Mucosa of gallbladder (tissue), 1 donor: ENCODE data around the gene SPCS3. TPM values are rescaled to one million over a fixed set of nuclear protein-coding genes. Genes with fewer than 3 reads are reported as not detected.
"Not testable (repeated sequence)": the region's sequence is repeated elsewhere in the genome, so short reads cannot be mapped to it uniquely, and the experiment has no call there.

ENCODE experiments used
- DNase-seq: peaks from one replicate; pipeline ENCODE4 v3.0.0-alpha.2; 2020; ENCODE audit warnings: low spot score
- total RNA-seq: library from RNA; stranded (reverse); gene quantifications from one replicate; pipeline ENCODE4 v1.2.1, GENCODE V29; 2021
- donor health status: DM: no; HTN: no; CAD: no.

The SPCS3 gene
- total RNA-seq, 1 donor from 2014 or later, result 151 TPM

DNA sequence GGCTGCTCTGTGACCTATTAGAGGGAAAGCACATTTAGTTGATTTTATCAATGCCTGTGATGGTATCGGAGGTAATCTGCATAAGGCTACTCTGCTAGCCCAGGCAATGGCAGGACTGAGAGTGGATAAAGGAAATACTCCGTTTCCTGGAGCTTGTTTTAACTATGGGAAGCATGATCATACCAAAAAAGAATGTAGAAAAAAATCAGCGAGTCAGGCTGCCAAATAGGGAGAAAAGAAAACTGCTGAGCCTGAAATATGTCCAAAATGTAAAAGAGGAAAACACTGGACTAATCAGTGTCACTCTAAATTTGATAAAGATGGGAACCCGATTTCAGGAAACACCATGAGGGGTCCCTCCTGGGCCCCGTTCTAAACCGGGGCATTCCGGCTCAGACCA, 25.6 kb downstream of the SPCS3 start:
- DNase-seq, result not testable (repeated sequence)

DNA sequence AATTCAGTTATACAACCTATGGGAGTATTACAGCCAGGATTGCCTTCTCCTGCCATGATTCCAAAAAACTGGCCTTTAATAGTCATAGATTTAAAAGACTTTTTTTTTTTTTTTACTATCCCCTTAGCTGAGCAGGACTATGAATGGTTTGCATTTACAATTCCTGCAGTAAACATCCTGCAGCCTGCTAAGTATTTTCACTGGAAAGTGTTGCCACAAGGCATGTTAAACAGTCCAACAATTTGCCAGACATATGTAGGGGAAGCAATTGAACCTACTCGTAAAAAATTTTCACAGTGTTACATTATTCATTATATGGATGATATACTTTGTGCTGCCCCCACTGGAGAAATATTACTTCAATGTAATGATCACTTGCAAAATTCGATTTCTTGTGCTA, 27.1 kb downstream of the SPCS3 start:
- not testable (repeated sequence) for DNase-seq

DNA sequence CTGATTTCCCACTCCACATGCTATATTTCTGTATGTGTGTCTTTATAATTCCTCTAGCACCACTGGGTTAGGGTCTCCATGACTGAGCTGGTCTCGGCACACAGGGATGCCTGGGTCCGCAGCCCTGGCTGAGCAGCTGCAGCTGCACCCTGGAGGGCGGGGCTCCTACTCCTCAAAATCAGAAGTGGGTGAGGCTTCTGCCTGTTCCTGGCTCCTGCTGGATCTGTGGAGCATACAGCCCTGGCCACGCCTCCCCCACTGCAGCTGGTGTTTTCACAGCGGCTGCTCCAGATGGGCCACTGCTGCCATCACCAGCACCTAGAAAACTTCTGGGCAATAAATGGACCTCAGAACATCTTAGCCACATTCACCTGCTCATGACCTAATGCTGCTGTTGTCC, 30.9 kb downstream of the SPCS3 start:
- no peak for DNase-seq

DNA sequence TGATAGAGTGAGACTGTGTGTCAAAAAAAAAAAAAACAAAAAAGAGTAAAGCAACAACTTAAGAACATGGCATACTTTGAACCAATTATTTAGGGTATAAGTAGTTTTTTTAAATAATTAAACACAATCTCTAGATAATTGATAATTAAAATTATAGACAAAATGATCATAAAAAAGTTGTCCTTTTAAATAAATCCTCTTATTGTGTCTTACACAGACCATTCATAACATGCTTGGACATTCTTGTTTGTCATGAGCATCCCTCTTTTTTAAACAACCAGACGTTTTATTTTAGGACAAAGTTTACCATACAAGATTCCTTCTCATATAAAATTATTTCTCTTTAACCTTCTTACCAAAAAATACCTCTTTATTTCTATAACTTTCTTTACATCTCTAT, 35.1 kb downstream of the SPCS3 start:
- no peak for DNase-seq

DNA sequence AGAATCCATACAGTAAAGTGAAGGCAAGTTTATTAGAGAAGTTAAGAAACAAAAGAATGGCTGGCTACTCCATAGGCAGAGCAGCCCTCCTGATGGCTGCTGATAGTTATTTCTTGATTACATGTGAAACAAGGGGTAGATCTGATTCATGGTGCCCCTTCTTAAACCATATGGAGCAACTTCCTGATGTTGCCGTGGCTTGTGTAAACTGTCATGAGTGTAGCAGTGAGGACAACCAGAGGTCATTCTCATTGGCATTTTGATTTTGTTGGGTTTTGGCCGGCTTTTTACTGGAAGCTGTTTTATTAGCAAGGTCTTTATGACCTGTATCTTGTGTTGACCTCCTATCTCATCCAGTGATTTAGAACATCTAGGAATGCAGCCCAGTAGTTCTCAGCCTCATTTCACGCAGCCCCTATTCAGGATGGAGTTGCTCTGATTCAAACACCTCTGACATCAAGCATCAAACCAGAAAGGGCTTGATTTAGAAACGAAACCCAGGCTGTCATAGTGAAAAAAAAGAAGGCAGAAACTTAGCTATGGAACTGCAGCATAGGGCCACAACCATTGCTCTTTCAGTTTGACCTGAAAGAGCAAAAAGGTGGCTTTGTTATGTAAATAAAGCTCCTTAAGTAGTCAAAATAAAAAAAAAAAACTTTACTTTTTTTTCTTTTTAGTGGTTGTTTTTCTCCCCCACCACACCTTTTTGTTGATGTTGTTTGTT, 37.8 kb downstream of the SPCS3 start:
- no peak for DNase-seq

DNA sequence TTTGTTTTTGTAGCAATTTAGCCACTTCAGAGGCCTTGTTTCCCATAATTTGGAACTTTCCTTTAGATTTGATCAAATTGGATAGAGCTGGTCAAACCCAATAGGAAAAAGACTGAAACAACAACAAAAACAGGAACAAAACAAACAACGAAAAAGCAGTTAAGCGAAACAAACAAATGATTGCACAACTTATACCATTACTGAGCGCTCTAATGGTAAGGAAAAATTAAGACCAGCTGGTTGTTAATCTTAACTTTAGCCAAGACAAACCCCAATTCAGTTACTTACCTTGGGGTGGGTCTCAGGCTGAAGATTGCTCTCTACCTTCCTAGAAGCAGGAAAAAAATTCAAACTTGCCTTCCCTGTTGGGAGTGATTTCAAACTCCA, 38.3 kb downstream of the SPCS3 start:
- DNase-seq, result no peak

DNA sequence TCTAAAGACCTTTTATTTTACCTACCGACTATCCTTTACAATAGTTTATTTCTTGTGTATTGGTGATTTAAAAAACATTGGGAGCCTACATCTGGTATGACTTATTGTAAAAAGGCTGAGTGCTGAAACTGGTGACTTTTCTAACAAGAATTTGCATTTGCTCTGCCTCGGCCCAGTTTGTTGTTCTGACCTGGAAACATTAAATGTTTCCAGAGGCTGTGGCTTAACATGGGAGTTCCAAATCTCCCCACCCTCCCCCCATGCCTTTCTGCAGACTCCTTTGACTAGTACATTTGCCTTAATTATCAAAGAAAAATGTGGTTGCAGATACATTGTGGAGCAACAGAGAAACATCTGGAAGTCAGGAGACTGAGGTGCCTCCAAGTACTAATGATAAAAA, 39.8 kb downstream of the SPCS3 start:
- DNase-seq, result no peak

DNA sequence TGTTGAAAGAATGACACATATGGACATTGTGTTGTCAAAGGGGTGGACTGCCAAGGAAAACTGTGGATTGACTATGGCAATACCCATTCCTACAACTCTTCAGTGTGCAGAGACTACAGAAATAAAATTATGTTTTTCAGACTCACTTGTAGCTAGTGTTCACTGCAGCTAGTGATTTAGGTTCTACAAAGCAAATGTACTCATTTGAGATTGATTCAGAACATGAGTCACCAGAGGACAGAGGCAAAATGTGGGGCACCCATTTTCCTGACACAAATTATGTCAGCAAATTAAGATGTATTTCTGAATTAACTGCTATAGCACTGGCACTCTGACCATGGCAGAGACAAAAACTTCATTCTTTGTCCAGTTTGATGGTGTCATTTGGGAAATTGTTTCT, 40.7 kb downstream of the SPCS3 start:
- no peak for DNase-seq

DNA sequence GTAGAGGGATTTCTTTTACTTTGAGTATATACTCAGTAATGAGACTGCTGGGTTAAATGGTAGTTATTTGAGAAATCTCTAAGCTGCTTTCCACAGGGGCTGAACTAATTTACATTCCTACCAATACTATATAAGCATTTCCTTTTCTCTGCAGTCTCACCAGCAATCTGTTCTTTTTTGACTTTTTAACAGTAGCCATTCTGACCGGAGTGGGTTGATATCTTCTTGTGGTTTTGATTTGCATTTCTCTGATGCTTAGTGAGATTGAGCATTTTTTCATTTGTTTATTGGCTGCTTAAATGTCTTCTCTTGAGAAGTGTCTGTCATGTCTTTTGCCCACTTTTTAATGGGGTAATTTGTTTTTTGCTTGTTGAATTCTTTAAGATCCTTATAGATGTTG, 43.3 kb downstream of the SPCS3 start:
- DNase-seq, result no peak

DNA sequence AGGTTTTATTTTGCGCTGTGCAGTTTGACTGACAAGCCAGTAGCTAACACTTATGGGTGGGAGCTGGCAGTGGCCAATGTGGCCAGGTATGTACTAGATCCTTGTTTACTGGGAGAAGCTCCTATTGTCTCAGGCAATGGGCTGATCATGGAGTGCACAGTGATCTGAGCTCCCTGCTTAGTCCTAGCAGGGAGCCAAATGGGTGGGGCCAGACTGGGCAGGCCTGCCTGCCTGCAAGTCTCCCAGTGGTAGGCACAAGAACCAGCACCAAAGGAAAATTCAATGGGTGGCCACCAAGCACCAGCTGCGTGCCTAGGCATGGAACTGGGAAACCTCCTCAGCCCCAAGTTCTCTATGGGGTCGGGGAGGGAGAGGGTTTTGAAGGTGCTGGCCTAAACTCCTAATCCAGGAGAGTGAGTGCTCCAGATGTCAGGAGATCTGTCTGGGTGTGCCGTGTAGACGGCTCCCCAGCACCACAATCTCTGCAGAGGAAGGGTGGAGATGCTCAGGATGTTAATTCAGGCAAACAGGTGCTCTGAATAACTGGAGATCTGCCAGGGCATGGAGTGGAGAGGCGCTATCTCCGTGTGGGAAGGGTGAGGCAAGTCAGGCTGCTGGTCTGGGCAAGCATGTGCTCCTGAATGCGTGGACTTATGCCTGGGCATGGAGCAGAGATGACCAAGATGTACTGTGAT, 48.2 kb downstream of the SPCS3 start:
- no peak for DNase-seq

DNA sequence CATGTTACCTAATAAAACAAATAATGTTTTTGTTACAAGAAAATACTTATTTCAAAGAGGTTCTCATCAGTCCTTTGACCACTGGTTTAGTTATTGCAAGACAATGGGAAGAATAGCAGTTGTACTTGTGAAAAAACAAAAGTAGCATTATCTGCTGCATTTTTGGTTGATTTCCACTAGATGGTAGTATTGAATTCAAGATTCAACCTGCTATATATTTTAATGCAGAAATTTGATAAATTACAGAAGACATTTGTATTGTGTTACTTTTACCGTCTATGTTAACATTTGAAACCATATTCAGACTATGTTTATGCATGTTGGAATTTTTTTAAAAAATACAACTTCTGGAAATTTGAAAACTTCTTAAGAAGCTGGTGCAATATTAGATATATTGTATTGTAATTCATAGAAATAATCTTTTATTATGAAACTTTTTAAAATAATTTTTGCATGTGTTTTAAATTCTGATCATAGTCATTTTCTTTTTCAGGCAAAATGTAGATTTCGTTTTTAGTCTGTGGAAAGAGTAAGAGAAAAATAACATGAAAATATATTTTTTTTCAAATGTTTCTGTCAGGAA, 56.4 kb downstream of the SPCS3 start:
- DNase-seq, result no peak

DNA sequence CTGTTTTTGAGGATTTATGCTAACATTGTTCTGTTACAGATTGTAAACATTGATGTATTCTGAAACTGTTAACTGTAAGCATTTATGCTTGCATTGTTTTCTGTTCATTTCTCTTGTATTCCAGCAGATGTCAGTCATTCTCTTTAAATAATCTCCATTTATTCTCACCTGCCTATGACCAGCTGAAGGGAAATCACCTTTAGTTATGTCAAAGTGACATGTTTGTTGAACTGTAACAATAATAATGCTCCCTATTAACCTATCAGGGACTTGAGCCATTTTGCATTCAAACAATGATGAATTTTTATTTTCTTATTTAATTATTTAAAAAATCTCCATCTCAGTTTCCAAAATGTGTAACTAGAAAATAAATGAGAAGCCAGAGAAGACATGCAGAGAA, 58.0 kb downstream of the SPCS3 start:
- no peak for DNase-seq

DNA sequence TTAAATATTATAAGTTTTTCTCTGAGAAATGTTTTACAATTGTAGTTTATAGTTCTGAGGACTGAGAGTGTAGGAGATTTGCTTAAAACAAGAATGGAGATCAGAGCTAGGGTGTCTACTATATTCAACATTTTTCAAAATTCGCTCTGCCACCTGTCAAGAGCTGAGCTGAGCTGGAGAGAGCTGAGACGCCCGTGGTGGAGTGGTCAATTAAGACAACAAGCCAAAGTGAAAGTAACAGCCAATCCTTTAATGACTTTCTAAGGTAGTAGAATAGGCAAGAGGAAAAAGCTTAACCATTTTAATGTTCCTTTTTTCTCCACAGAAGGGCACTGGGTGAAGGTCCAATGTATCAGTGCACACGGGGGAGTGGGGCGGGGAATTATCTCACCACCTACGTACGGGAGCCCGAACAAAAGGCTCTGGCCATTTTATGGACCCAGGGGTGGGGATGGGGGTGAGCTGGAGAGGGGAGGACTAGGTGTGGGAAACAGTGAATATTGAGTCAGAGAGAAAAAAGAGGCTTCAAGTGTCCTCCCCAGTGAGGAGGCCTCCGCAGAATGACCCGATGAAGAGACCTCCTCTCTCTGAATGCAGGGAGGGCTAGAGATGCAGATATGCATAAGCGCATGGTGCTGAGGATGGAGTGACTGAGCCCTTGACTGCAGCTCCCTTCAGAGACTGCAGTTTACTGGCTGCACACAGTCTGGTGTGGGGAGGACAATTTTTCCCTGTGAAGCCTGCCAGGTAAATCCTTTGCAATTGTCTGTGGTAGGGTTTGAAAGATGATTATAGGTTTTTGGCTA, 60.8 kb downstream of the SPCS3 start:
- no peak for DNase-seq

Other genes starting within 250 kb of the SPCS3 start
- 0.29 TPM for gene SPATA4, start 124.4 kb upstream of the SPCS3 start, total RNA-seq
- gene ASB5, start 50.7 kb upstream of the SPCS3 start, total RNA-seq, result 4.5 TPM